Measurements from ENCODE around the gene NOTCH1.
A peak's percentile ranks its signal among the peaks of the same experiment; 100 is the strongest.

NOTCH1 gene

DNA sequence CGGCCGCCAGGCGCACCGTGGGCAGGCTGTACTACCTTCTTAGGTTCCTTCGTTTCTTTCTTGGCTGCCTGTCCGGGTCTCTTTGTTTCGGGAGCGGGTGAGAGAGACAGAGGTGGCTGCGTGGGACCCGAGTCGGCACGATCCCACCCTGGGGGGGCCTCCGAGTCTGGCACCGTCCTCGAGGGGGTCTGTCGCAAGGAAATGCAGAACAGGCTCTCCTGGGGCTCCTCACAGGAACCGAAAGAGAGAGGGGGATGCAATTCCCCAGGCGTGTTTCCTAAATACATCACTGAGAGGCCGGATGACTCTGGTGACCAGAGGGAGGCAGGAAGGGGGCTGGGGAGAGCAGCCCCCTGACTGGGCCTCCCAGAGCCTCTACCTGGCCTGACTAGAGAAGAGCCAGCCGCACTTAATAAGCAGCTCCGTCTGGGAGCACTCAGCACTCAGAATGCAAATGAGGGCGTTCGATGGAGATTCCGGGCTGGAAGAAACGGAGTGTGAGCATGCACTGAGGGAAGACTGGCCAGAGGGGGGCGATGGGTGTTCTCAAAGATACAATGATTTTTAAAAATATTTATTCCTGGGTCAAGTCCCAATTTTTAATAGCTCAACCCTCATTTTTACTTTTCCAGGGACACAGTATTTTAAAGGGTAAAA lies 94.5 kb downstream of the NOTCH1 start:
- Histone ChIP-seq H3K9me3 (ENCODE audit: control insufficient read depth, insufficient read depth, low read depth, low read length) (no peaks in the 10 kb centered on the region), H3K4me1 (ENCODE audit: control insufficient read depth, insufficient read depth, low read length) (no peaks in the 10 kb centered on the region), H3K36me3 (ENCODE audit: control insufficient read depth in 2 of 2, insufficient read depth in 1 of 2, low read length in 2 of 2) (peaks cover 9 to 90% of the 10 kb centered on the region in 2 experiments; a peak in 2 of 3 replicates), H3K4me3 (ENCODE audit: low read depth, low read length) (no peak overlapping the region), H3K27ac (ENCODE audit: extremely low read depth, low read depth, low read length) (no peak overlapping the region)
- no peak for TF ChIP-seq KLF10 (tag by site-specific recombination; IDR thresholded peaks at IDR 0.05)
- no peak for TF ChIP-seq ZNF664 (tag by site-specific recombination; IDR thresholded peaks at IDR 0.05)
- TF ChIP-seq, protein P1, sequence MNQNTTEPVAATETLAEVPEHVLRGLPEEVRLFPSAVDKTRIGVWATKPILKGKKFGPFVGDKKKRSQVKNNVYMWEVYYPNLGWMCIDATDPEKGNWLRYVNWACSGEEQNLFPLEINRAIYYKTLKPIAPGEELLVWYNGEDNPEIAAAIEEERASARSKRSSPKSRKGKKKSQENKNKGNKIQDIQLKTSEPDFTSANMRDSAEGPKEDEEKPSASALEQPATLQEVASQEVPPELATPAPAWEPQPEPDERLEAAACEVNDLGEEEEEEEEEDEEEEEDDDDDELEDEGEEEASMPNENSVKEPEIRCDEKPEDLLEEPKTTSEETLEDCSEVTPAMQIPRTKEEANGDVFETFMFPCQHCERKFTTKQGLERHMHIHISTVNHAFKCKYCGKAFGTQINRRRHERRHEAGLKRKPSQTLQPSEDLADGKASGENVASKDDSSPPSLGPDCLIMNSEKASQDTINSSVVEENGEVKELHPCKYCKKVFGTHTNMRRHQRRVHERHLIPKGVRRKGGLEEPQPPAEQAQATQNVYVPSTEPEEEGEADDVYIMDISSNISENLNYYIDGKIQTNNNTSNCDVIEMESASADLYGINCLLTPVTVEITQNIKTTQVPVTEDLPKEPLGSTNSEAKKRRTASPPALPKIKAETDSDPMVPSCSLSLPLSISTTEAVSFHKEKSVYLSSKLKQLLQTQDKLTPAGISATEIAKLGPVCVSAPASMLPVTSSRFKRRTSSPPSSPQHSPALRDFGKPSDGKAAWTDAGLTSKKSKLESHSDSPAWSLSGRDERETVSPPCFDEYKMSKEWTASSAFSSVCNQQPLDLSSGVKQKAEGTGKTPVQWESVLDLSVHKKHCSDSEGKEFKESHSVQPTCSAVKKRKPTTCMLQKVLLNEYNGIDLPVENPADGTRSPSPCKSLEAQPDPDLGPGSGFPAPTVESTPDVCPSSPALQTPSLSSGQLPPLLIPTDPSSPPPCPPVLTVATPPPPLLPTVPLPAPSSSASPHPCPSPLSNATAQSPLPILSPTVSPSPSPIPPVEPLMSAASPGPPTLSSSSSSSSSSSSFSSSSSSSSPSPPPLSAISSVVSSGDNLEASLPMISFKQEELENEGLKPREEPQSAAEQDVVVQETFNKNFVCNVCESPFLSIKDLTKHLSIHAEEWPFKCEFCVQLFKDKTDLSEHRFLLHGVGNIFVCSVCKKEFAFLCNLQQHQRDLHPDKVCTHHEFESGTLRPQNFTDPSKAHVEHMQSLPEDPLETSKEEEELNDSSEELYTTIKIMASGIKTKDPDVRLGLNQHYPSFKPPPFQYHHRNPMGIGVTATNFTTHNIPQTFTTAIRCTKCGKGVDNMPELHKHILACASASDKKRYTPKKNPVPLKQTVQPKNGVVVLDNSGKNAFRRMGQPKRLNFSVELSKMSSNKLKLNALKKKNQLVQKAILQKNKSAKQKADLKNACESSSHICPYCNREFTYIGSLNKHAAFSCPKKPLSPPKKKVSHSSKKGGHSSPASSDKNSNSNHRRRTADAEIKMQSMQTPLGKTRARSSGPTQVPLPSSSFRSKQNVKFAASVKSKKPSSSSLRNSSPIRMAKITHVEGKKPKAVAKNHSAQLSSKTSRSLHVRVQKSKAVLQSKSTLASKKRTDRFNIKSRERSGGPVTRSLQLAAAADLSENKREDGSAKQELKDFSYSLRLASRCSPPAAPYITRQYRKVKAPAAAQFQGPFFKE (tag by site-specific recombination; IDR thresholded peaks at IDR 0.05; ENCODE audit: borderline replicate concordance): no peak
- TF ChIP-seq, protein P2, sequence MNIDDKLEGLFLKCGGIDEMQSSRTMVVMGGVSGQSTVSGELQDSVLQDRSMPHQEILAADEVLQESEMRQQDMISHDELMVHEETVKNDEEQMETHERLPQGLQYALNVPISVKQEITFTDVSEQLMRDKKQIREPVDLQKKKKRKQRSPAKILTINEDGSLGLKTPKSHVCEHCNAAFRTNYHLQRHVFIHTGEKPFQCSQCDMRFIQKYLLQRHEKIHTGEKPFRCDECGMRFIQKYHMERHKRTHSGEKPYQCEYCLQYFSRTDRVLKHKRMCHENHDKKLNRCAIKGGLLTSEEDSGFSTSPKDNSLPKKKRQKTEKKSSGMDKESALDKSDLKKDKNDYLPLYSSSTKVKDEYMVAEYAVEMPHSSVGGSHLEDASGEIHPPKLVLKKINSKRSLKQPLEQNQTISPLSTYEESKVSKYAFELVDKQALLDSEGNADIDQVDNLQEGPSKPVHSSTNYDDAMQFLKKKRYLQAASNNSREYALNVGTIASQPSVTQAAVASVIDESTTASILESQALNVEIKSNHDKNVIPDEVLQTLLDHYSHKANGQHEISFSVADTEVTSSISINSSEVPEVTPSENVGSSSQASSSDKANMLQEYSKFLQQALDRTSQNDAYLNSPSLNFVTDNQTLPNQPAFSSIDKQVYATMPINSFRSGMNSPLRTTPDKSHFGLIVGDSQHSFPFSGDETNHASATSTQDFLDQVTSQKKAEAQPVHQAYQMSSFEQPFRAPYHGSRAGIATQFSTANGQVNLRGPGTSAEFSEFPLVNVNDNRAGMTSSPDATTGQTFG (tag by site-specific recombination; IDR thresholded peaks at IDR 0.05; ENCODE audit: borderline replicate concordance): no peak
- ChIA-PET POLR2A (interaction anchor here (0.5 kb wide), 1 partner anchor 29 kb away, joined by 3 read pairs; no protein-coding TSS in a partner anchor), CTCF (interaction anchor here (2.2 kb wide), 1 partner anchor 11 kb away, joined by 5 read pairs; no protein-coding TSS in a partner anchor)

DNA sequence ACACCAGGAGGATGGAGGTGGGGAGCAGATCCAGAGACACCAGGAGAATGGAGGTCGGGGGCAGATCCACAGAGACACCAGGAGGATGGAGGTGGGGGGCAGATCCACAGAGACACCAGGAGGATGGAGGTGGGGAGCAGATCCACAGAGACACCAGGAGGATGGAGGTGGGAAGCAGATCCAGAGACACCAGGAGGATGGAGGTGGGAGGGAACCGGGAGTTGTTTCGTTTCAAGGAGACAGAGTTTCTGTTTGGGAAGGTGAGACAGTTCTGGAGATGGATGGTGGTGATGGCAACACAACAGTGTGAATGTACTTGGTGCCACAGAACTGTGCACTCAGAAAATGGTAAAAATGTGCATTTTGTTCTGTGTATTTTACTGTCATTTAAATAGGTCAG lies 97.2 kb downstream of the NOTCH1 start:
- H3K9me3 ChIP-seq (ENCODE audit: control insufficient read depth, insufficient read depth, low read depth, low read length): no peaks in the 10 kb centered on the region
- TF ChIP-seq, protein P3, sequence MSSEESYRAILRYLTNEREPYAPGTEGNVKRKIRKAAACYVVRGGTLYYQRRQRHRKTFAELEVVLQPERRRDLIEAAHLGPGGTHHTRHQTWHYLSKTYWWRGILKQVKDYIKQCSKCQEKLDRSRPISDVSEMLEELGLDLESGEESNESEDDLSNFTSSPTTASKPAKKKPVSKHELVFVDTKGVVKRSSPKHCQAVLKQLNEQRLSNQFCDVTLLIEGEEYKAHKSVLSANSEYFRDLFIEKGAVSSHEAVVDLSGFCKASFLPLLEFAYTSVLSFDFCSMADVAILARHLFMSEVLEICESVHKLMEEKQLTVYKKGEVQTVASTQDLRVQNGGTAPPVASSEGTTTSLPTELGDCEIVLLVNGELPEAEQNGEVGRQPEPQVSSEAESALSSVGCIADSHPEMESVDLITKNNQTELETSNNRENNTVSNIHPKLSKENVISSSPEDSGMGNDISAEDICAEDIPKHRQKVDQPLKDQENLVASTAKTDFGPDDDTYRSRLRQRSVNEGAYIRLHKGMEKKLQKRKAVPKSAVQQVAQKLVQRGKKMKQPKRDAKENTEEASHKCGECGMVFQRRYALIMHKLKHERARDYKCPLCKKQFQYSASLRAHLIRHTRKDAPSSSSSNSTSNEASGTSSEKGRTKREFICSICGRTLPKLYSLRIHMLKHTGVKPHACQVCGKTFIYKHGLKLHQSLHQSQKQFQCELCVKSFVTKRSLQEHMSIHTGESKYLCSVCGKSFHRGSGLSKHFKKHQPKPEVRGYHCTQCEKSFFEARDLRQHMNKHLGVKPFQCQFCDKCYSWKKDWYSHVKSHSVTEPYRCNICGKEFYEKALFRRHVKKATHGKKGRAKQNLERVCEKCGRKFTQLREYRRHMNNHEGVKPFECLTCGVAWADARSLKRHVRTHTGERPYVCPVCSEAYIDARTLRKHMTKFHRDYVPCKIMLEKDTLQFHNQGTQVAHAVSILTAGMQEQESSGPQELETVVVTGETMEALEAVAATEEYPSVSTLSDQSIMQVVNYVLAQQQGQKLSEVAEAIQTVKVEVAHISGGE (tag by site-specific recombination; conservative IDR thresholded peaks at IDR 0.05; ENCODE audit: low read depth): peak; percentile 71
- TF ChIP-seq TCF7L2 (IDR thresholded peaks at IDR 0.05; ENCODE audit: borderline replicate concordance, low read depth, low read length): no peak
- peak; percentile 56; the same call in 1 of the 2 replicates for TF ChIP-seq ZNF600 (tag by site-specific recombination; IDR thresholded peaks at IDR 0.05)
- POLR2A ChIA-PET: no interaction called here
- H3K4me3 ChIP-seq (ENCODE audit: low read depth, low read length): no peak overlapping the region
- H3K36me3 ChIP-seq (ENCODE audit: control insufficient read depth in 2 of 2, insufficient read depth in 1 of 2, low read length in 2 of 2): peaks cover 19 to 89% of the 10 kb centered on the region in 2 experiments; a peak in 2 of 3 replicates
- no peak overlapping the region for H3K27ac ChIP-seq (ENCODE audit: extremely low read depth, low read depth, low read length)
- H3K4me1 ChIP-seq (ENCODE audit: control insufficient read depth, insufficient read depth, low read length): no peaks in the 10 kb centered on the region
- CTCF ChIA-PET: no interaction called here
